Activated CD8-positive, alpha-beta memory T cell treated with anti-CD3 and anti-CD28 coated beads for 1 hour (primary cell): Measurements from ENCODE around the gene PTX4.
A peak's percentile ranks its signal among the peaks of the same experiment; 100 is the strongest.

Experiments used
- DNase-seq, 2 donors: peaks; one replicate each; pipeline ENCODE4 v3.0.0-alpha.2; 2020; ENCODE audit warnings: low read depth in 1 of 2; ENCODE audit errors: extremely low read depth in 1 of 2

The PTX4 gene

DNA sequence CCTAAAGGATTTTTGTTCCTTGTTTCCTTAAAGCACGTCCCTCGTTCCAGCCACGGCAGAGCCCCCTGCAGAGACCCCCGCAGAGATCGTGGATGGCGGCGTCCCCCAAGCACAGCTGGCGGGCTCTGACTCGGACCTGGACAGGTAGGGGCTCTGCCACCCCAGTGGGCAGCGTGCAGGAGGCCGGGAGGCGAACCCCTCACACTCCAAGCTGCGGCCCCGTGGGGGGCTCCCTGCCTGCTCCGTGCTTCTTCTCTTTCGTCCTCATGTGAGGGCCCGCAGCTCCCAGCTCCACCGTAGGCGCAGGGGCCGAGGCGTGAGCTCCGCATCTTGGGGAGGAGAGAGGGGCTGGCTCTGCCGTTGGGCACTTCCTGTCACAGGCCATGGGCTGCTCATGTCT lies 12.9 kb upstream of the PTX4 start:
- DNase-seq, result no peak

DNA sequence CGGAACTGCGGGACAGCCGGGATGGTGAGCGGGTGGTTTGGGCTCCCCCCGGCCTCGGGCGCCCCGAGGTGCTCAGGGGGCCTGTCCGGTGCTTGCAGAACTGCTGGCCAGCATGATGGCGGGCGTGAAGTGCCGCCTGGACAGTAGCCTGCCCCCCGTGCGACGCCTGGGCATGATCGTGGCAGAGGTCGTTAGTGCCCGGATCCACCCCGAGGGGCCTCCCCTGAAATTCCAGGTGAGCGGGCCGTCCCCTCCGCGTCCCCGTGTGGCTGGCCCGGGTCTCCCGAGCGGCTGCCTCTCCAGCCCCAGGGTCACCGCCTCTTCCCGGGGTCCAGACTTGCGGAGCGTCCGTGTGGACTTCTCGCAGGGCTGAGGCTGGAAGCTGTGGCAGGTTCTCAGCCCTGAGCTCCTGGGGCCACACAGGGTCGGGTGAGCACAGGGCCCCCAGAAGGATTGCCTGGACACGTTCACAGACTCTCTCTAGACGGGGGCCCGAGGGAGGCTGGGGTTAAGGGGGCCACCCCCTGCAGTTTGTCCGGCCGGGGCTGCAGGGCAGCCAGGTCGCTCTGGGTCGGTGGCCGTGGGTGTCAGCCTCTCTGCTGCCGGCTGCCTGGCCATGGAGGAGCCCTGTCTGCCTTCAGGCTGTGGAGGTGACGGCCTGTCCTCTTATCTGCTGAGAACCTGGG lies 11.9 kb upstream of the PTX4 start:
- DNase-seq, result no peak

DNA sequence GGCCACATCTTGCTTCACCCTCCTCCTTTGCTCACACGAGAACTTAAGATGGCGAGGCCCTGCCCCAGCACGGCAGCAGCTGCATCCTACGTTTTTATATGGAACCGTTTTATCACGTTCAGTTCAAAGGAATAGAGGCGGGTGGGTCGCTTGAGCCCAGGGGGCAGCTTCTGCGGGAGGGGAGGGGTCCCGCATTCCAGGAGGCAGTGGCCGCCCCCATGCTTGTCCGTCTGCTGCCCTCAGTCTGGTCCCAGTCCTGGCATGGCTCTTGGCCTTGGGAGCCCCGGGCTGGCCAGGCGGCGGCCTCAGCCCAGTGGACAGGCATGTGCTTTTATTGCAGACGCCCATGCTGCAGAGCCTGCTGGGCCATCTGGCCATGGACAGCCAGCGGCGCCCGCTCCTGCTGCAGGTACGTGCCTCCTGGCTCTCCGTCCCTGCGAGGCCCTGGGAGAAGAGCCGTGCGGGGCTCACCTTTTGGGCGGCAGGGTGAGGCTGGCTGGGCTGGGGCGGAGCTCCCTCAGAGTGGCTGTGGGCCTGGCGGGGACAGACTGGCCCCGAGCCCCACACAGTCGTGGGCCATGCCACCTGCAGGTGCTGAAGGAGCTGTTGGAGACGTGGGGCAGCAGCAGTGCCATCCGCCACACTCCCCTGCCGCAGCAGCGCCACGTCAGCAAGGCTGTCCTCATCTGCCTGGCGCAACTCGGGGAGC lies 11.2 kb upstream of the PTX4 start:
- no peak for DNase-seq

DNA sequence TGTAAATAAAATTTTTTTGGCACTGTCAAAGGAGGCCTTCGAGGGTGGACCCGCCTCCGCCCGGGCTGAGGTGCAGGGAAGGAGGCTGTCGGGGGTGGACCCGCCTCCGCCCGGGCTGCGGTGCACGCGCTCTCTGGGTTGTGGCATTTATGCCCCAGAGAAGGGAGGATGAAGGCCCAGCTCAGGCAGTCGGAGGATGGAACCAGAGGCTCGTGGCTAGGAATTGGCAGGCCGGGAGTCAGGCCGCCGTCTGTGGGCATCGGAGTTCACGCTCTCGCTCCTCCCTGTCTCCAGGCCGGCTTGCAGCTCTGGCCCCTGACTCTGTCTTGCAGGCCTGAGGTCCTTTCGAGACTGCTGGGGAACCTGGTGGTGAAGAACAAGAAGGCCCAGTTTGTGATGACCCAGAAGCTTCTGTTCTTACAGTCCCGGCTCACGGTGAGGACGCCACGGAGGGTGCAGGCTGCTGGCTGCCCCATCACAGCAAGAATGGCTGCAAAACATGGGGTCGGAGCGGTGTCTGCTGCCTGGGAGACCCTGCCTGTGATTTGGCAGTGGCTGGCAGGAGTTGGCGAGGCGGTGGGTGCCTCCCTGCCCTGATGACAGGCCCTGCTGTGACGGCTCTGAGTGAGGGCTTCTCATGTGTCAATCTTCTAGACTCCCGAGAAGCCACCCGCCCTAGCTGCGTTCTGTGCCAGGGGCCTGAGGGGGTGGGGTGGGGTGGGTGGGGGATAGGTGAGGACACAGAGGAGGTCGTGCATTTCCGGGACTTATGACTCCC lies 10.3 kb upstream of the PTX4 start:
- DNase-seq, result no peak

DNA sequence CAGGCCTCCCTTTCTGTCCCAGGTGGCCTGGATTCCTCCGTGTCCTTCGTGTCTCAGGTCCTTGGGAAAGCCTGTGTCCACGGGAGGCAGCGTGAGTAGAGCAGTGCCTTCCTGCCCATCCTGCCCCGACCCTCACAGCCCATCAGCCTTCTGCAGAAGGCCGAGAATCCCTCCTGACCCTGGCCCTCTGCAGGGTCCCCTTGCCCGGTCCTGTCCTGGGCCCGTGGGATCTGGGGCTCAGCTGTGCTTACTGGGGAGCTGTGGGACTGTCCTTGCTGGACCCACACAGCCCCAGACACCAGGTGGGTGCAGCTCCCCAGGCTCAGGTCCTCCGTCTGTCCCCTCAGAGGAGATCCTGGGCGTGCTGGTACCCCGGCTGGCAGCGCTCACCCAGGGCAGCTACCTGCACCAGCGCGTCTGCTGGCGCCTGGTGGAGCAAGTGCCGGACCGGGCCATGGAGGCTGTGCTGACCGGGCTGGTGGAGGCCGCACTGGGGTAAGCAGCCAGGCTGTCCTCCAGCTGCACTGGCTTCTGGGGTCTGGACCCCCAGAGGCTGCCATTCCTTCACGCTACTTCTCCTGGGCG lies 8.4 kb upstream of the PTX4 start:
- no peak for DNase-seq

DNA sequence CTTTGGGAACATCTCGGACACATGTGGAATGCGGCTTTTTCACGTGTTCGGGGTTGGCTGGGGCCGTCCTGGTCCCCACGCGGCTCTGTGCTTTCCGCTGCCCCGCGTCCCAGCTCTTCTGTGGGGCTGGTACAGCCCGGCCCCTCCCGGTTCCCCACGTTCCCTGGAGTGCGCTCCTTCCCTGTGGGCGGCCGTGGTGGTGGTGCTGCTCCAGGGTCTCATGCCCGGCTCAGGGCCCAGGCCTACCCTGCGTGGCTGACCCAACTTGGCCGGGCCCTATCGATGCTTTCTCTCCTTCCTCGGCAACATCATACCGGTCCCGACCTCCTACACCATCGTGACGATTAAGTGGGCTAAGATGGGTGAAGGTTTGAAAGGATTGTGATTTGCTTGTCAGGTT lies 7.7 kb upstream of the PTX4 start:
- no peak for DNase-seq

DNA sequence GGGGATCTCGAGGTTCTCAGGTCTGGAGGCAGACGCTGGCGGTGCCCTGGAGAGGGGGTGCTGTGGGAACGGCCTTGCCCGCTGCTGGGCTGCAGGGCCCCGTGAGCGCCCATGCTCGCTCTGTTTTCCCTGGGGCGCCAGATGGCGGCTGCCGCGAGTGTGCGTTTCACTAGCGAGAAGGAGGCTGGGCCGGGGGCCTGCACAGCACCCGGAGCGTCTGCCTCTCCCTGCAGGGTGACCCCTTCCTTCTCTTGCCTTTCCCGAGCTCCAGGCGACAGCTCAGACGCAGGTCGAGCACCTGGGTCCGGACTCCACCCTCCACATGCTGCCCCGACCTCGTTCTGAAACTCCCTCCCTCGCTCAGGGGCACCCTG lies 7.1 kb upstream of the PTX4 start:
- DNase-seq, result no peak

DNA sequence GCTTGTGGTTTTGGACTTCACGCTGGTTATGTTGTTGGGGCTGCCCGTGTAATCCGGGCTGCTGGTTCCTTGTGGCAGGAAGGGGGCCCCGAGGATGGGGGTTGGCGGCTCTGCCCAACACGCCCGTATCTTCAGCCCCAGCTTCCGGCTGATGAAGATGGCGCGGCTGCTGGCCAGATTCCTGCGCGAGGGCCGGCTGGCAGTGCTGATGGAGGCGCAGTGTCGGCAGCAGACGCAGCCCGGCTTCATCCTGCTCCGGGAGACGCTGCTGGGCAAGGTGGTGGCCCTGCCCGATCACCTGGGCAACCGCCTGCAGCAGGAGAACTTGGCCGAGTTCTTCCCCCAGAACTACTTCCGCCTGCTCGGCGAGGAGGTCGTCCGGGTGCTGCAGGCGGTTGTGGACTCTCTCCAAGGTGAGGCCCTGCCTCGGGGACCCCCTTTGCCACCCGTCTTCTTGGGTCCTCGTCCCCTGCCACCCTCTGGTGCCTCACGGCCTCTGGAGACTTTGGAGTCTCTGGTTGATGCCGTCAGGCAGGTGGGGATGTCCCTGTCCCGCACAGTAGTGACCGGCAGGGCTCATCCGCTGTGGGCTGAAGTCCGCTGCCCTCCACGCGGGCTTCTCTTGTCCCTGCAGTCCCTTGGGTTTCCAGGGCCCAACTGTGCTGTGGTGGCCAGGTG lies 6.6 kb upstream of the PTX4 start:
- no peak for DNase-seq

DNA sequence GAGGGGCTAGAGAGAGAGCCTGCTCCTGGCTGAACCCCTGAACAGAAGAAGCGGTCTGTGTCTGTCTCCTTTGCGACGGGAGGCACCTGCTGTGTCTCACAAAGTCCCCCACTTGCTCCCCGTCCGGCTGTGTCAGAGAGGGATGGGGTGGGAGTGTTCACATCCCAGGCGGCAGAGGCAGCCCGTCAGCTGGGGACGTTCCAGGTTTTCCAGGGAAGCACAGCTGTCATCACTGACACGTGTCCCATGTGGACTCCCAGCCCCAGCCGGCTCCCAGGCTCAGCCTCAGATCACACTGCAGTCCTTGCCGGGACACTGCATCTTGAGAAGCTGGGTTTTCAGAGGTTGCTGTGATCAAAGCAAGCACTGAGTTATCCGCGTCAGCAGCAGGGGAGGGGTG lies 6.0 kb upstream of the PTX4 start:
- no peak for DNase-seq

DNA sequence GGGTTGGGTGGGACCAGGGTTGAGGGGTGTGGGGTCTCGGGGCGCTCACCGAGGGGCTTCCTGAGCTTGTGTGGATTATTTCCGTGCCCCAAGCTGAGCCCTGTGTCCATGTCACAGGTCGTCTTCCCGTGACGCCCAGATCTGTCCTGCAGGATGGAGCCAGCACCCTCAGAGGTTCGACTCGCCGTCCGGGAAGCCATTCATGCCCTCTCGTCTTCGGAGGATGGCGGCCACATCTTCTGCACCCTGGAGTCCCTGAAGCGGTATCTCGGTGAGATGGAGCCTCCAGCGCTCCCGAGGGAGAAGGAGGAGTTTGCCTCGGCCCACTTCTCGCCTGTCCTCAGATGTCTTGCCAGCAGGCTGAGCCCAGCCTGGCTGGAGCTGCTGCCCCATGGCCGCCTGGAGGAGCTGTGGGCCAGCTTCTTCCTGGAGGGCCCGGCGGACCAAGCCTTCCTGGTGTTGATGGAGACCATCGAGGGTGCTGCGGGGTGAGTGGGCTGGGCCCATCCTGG lies 5.4 kb upstream of the PTX4 start:
- no peak for DNase-seq

DNA sequence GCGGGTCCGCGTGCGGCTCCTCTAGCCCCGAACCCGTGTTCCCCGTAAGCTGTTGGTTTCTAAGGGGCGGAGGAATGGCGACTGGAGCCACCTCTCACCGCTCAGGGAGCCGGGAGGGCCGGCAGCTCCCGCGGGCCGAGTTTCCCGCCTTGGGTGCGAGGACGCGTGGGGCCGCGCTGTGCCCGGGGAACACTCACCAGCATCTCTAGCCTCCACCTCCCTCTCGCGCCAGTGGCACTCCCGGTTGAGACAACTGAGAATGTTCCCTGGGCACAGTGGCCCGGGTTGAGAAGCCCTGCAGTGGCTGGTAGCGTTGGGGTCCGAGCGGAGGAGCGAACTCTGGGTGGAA lies 5.0 kb upstream of the PTX4 start:
- DNase-seq, result no peak

DNA sequence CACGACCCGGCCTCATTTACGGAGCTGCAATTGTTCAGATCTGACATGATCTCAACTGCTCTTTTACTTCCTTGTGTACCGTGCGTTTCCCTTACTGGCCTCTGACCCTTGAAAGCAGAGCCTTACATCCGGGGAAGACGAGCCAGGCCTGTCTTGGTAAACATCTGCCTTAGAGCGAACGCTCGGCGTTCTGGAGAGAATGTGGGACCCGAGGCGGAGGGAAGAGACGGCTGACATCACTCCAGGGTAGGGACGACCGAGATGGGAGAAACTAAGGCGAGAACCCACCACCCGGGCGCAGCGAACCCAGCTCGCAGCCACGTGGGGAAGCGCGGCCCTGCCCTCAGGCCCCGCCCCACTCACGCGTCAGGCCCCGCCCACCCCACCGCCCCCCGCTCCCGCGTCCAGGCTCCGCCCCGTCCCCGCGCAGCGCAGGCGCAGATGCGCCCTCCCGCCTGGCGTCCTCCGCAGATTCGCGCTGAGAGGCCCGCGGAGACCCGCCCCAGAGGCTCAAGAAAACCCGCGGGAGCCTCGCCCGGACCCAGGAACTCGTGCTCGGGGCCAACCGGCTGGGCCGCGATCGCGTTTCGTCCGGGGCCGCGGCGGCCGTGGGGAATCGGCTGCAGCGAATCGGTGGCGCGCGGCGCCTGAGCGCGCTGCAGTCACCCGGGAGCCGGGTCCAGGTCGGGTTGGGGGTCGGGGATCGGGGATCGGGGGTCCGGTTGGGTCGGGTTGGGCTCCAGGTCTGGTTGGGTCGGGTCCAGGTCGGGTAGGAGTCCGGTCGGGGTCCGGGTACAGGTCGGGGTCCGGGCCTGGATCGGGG lies 4.4 kb upstream of the PTX4 start, which contains the start of gene TELO2:
Gene TELO2 (plus strand): TSS at position 438 of the 823 bp plus-strand sequence. CDS start 922 bp downstream, outside the sequence.
- DNase-seq, result peak; percentile 55 to 84

DNA sequence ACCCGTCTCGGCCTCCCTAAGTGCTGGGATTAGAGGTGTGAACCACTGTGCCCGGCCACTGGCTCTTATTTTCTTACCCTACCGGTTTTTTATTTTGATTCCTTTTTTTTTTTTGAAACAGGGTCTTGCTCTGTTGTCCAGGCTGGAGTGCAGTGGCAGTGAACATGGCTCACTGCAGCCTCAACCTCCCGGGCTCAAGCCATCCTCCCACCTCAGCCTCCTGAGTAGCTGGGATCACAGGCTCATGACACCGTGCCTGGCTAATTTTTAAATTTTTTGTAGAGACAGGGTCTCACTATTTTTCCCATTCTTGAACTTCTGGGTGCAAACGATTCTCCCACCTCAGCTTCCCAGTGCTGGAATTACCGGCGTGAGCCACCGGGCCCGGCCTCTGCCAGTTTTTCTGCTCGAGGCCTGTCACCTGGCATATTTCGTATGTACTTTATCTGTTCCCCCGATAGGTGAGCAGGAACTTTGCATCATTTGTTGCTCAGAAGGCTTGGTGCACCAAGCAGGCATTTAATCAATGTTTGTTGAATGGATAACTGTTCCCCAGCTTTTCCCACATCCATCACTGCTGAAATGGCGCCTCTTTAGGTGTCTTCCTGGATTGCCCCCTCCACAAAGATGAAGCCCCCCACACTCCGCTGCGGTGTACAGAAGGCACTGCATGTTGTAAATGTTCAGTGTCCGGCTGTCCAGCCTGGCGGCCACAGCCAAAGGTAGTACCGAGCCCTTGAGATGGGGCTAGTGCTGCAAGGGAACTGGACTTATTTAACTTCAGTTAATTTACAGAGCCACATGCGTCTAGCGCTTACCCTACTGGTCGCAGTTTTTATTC lies 3.6 kb upstream of the PTX4 start:
- DNase-seq, result no peak

DNA sequence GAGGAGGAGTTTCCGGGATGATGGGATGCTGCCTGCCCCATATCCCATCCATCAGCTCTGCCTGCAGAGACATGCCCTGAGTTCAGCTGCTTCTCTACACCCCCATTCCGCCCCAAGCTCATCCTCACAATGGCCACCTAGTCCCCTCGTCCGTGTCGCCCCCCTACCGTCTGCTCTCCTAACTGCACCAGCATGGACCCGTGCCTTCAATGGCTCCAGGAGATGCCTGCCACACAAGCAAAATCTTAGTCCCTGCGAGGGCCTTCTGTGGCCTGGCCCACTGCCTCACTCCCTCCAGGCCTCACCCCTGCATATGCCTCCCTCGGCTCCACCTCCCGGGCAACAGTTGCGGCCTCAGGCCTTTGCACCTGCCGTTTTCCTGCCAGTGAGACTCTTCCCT lies 2.6 kb upstream of the PTX4 start:
- no peak for DNase-seq

DNA sequence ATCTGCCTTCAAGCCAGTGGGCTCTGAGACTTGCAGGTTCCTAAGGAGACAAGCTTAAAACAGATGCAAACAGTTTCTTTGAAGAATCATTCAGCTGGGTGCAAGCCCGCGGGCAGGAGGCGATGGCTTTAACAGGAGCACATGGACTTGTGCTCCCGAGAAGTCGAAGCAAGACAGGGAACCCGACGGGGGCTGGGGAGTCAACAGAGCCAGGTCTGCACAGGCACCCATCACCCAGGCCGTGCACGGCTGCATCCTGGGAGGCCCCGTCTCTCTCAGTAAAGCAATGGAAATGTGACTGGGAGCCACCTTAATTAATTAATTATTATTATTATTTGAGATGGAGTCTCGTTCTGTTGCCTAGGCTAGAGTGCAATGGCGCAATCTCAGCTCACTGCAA lies 333 bp upstream of the PTX4 start:
- no peak for DNase-seq

DNA sequence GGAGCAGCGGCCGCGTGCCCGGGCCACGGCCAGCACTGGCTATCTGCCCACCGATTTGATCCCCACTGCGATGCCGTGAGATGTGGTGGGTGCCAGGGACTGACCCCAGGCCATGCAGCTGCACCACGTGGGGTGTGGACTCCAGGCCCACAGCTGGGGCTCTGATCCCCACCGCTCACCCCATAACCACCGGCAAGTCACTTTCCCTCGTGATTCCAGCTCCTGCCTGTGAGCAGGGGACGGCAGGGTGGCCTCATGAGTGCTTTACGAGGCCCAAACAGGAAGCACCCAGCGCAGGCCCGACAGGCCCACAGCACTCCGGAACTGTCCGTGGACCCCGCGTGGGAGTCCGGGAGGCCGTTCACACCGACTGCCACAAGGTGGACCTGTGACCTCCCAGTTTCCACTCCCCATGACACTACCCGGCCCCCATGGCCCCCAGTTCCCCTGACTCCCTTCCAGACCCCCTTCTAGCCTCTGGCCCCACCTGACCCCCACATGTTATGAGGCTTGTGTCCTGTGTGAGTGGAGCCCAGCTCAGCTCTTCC lies 616 bp downstream of the PTX4 start:
- no peak for DNase-seq

DNA sequence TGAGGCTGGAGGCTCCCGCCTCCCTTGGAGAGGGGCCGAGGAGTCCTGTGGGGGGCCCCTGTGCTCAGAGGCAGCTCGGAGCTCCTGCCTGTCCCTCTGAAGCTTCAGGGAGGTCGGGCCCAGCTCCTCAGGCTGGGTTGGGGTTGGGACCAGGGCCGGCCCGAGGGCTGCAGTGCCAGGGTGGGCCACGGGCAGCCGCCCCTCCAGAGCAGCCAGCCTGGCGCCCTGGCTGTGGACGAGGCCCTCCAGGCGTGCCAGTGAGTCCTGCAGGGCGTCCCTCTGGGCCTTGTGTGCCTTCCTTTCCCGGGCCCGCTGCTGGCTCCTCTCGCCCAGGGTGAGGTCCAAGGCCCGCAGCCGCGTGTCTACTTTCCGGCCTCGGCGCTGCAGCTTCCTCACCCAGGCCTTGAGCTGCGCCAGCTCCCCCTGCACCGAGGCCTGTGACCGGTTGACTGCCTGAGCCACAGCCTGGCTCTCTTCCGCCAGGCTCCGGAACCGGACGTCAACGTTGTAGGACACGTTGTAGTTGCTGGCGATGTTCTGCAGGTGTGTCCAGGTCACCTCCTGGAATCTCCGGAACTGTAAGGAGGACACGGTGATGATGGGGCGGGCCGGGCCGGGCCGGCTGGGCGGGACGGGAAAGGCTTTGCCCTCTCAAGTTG lies 1.2 kb downstream of the PTX4 start:
- no peak for DNase-seq
